HG02852 (cell line): ENCODE data around the gene INO80C.
"Not testable (repeated sequence)": the region's sequence is repeated elsewhere in the genome, so short reads cannot be mapped to it uniquely, and the experiment has no call there.

Experiments
- ATAC-seq: cut with Tn5 transposase; IDR thresholded peaks from one replicate; pipeline ENCODE4 v1.9.1; 2021; ENCODE audit warnings: mild to moderate bottlenecking, moderate library complexity; ENCODE audit not compliant: unreplicated experiment

Gene INO80C

GRCh38 chr18:35489913-35490490 is 7.8 kb downstream of the INO80C start:
- no peak for ATAC-seq

GRCh38 chr18:35489281-35489680 is 8.5 kb downstream of the INO80C start:
- ATAC-seq = not testable (repeated sequence)

GRCh38 chr18:35488396-35488795 is 9.4 kb downstream of the INO80C start:
- not testable (repeated sequence) for ATAC-seq

GRCh38 chr18:35487525-35487924 is 10.2 kb downstream of the INO80C start:
- not testable (repeated sequence) for ATAC-seq

- no peak for ATAC-seq
These were observed 11.9 kb downstream of the INO80C start for GRCh38 chr18:35485852-35486251.

- ATAC-seq = peak; percentile 78
These were observed 13.7 kb downstream of the INO80C start for GRCh38 chr18:35484034-35484433.

GRCh38 chr18:35481960-35482366 is 15.8 kb downstream of the INO80C start:
- ATAC-seq = no peak

- no peak for ATAC-seq
These were observed 17.7 kb downstream of the INO80C start for GRCh38 chr18:35479911-35480586.

- ATAC-seq = no peak
These were observed 19.0 kb downstream of the INO80C start for GRCh38 chr18:35478520-35479435.

GRCh38 chr18:35477974-35478373 is 19.8 kb downstream of the INO80C start:
- ATAC-seq = no peak

- ATAC-seq = no peak
These were observed 20.3 kb downstream of the INO80C start for GRCh38 chr18:35477497-35477896.

GRCh38 chr18:35474884-35475283 is 22.9 kb downstream of the INO80C start:
- ATAC-seq = no peak

GRCh38 chr18:35473562-35473961 is 24.2 kb downstream of the INO80C start:
- no peak for ATAC-seq

- ATAC-seq = no peak
These were observed 27.3 kb downstream of the INO80C start for GRCh38 chr18:35470435-35470834.

- ATAC-seq = no peak
These were observed 28.0 kb downstream of the INO80C start for GRCh38 chr18:35469725-35470124.

- no peak for ATAC-seq
These were observed 29.0 kb downstream of the INO80C start for GRCh38 chr18:35468711-35469110.

GRCh38 chr18:35467624-35468016 is 30.1 kb downstream of the INO80C start:
- peak; percentile 58 for ATAC-seq

- peak; percentile 4 for ATAC-seq
These were observed 30.7 kb downstream of the INO80C start for GRCh38 chr18:35466815-35467623.

- peak; percentile 39 for ATAC-seq
These were observed 31.4 kb downstream of the INO80C start for GRCh38 chr18:35466334-35466733.

- no peak for ATAC-seq
These were observed 32.4 kb downstream of the INO80C start for GRCh38 chr18:35465329-35465728.

GRCh38 chr18:35464831-35465279 is 32.9 kb downstream of the INO80C start:
- ATAC-seq = no peak
